Smooth muscle cell (in vitro differentiated cells): ENCODE data around the gene ZNF41. TPM values are rescaled to one million over a fixed set of nuclear protein-coding genes. Genes with fewer than 3 reads are reported as not detected.

Source experiments
- DNase-seq: peaks from one replicate; lab custom pipeline; 2025; ENCODE audit not compliant: unreplicated experiment; lab: John Stamatoyannopoulos, UW
- H2AFZ ChIP-seq: fragments of 200-600 bp; sonication (generic); 2 replicates; pipeline ENCODE4 v1.6.0; 2016; ENCODE audit warnings: antibody characterized with exemption, low read depth, mild to moderate bottlenecking
- H3F3A ChIP-seq: fragments of 200-600 bp; sonication (generic); 2 replicates; pipeline ENCODE4 v1.6.0; 2017; ENCODE audit warnings: antibody characterized with exemption, low read depth
- H3K27ac ChIP-seq: fragments of 200-600 bp; sonication (generic); 2 replicates; pipeline ENCODE4 v1.5.1; 2016; ENCODE audit warnings: low read depth, mild to moderate bottlenecking
- H3K27me3 ChIP-seq: fragments of 200-600 bp; sonication (generic); 2 replicates; pipeline ENCODE4 v1.6.1; 2016; ENCODE audit warnings: low read depth, mild to moderate bottlenecking
- H3K36me3 ChIP-seq: fragments of 200-600 bp; sonication (generic); 2 replicates; pipeline ENCODE4 v1.5.1; 2016; ENCODE audit warnings: low read depth
- H3K4me1 ChIP-seq: fragments of 200-600 bp; sonication (generic); 2 replicates; pipeline ENCODE4 v1.5.1; 2016; ENCODE audit warnings: low read depth
- H3K4me2 ChIP-seq: fragments of 200-600 bp; sonication (generic); 2 replicates; pipeline ENCODE4 v1.6.0; 2016; ENCODE audit warnings: mild to moderate bottlenecking
- H3K4me3 ChIP-seq: fragments of 200-600 bp; sonication (generic); 2 replicates; pipeline ENCODE4 v1.5.1; 2016; ENCODE audit warnings: mild to moderate bottlenecking
- H3K79me2 ChIP-seq: fragments of 200-600 bp; sonication (generic); 2 replicates; pipeline ENCODE4 v1.6.0; 2016; ENCODE audit warnings: low read depth, mild to moderate bottlenecking
- H3K9ac ChIP-seq: fragments of 200-600 bp; sonication (generic); 2 replicates; pipeline ENCODE4 v1.6.0; 2016; ENCODE audit warnings: low read depth
- H3K9me3 ChIP-seq: fragments of 200-600 bp; sonication (generic); replicated peaks from 2 replicates; pipeline ENCODE4 v1.5.1; 2016; ENCODE audit warnings: low read depth
- H4K20me1 ChIP-seq: fragments of 200-600 bp; sonication (generic); 2 replicates; pipeline ENCODE4 v1.6.0; 2016; ENCODE audit warnings: low read depth
- WGBS: methylation state at CpG from one replicate; pipeline ENCODE4 v1.1.7; 2016; ENCODE audit warnings: low lambda C conversion rate; 5-methylcytosine and 5-hydroxymethylcytosine counted together
- polyA plus RNA-seq: library from polyadenylated mRNA; unstranded; fragments of >200 nt; fragmentation: Nextera tagmentation; extraction: Ambion mirVana; gene quantifications from 2 replicates; pipeline ENCODE4 v1.2.1, GENCODE V29; 2016
- total RNA-seq: library from RNA; depleted of rRNA; stranded (reverse); fragments of >200 nt; gene quantifications from 2 replicates; pipeline ENCODE4 v1.2.3, GENCODE V29; 2014
- TF ChIP-seq, protein P1 (sequence below): fragments of 200-600 bp; sonication (generic); IDR thresholded peaks from 2 replicates; pipeline ENCODE4 v1.5.1; 2017; ENCODE audit warnings: borderline replicate concordance, mild to moderate bottlenecking, antibody characterized with exemption; ENCODE audit not compliant: insufficient read depth, poor library complexity, severe bottlenecking

The ZNF41 gene
- total and polyA plus RNA-seq, 2 experiments from 2014 or later: 4.6 TPM

DNA sequence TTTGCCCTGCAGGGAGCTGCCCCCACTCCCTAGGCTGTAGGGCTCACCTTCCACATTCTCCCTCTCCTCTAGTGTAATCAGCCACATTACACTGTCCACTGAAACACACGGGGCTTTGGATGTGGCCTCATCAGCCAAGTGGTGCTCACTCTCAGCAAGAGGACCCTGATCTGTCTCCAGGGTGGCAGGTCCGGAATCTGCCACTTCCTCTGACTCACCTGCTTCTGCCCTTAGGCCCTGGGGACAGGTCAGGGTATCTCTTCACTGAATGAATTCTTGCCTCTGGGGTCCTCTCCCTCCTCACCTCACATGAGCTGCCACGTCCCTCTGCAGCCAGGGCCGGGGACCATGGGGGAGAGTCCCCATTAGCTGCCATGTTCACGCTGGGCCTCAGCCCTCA is 15.9 kb downstream of the ZNF41 start:
- 80% methylated on average over 5 of the region's 5 CpGs for WGBS
- no peaks in the 10 kb centered on the region for H3K4me1 ChIP-seq
- H3K79me2 ChIP-seq: no peaks in the 10 kb centered on the region
- H3K9me3 ChIP-seq: no peaks in the 10 kb centered on the region
- no peaks in the 10 kb centered on the region for H3F3A ChIP-seq
- H4K20me1 ChIP-seq: no peaks in the 10 kb centered on the region
- H3K4me3 ChIP-seq: no peak overlapping the region
- TF ChIP-seq, protein P1, sequence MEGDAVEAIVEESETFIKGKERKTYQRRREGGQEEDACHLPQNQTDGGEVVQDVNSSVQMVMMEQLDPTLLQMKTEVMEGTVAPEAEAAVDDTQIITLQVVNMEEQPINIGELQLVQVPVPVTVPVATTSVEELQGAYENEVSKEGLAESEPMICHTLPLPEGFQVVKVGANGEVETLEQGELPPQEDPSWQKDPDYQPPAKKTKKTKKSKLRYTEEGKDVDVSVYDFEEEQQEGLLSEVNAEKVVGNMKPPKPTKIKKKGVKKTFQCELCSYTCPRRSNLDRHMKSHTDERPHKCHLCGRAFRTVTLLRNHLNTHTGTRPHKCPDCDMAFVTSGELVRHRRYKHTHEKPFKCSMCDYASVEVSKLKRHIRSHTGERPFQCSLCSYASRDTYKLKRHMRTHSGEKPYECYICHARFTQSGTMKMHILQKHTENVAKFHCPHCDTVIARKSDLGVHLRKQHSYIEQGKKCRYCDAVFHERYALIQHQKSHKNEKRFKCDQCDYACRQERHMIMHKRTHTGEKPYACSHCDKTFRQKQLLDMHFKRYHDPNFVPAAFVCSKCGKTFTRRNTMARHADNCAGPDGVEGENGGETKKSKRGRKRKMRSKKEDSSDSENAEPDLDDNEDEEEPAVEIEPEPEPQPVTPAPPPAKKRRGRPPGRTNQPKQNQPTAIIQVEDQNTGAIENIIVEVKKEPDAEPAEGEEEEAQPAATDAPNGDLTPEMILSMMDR: no peak
- no peak overlapping the region for H3K9ac ChIP-seq
- H3K27ac ChIP-seq: no peak overlapping the region
- no peaks in the 10 kb centered on the region for H3K27me3 ChIP-seq
- no peak overlapping the region for H2AFZ ChIP-seq
- no peak overlapping the region for H3K4me2 ChIP-seq
- H3K36me3 ChIP-seq: no peaks in the 10 kb centered on the region
- no peak for DNase-seq

DNA sequence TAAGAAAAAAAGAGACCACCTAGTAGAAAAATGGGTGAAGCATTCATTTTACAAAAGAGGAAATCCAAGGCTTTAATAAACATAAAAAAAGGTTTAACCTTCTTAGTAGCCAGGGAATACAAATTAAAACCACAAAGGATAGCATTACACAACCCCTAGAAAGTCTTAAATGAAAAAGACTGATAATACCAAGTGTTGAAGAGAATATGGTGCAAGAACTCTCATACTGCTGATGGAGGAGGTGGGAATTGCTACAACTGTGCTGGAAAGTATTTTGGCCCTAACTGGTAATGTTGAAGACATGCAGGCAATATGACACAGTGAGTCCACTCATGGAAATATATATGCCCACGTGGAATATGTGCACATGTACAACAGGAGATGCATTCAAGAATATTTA is 22.5 kb downstream of the ZNF41 start:
- Histone ChIP-seq H3K27me3 (no peaks in the 10 kb centered on the region), H3K79me2 (no peaks in the 10 kb centered on the region), H3K4me2 (no peak overlapping the region), H3K36me3 (no peaks in the 10 kb centered on the region), H3K4me3 (no peak overlapping the region), H3K4me1 (no peaks in the 10 kb centered on the region), H3K9me3 (no peaks in the 10 kb centered on the region), H4K20me1 (no peaks in the 10 kb centered on the region), H2AFZ (no peak overlapping the region), H3F3A (no peaks in the 10 kb centered on the region), H3K9ac (no peak overlapping the region), H3K27ac (no peak overlapping the region)
- TF ChIP-seq, protein P1: no peak
- no peak for DNase-seq
- WGBS: 61% methylated on average over 1 of the region's 1 CpG

DNA sequence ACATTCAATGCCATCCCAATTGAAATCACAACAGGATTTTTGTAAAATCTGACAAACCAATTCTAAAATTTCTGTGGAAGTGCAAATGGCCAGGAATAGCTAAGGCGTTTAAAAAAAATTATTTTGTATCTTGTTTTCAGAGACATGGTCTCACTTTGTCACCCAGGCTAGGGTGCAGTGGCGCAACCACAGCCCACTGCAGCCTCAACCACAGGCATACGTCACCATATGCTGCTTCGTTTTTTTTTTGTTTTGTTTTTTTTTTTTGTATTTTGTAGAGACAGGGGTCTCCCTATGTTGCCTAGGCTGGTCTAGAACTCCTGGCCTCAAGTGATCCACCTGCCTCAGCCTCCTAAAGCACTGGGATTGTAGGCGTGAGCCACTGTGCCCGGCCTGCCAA is 24.5 kb downstream of the ZNF41 start:
- Histone ChIP-seq H3K4me2 (no peak overlapping the region), H3F3A (no peaks in the 10 kb centered on the region)
- WGBS: 88% methylated on average over 6 of the region's 6 CpGs

DNA sequence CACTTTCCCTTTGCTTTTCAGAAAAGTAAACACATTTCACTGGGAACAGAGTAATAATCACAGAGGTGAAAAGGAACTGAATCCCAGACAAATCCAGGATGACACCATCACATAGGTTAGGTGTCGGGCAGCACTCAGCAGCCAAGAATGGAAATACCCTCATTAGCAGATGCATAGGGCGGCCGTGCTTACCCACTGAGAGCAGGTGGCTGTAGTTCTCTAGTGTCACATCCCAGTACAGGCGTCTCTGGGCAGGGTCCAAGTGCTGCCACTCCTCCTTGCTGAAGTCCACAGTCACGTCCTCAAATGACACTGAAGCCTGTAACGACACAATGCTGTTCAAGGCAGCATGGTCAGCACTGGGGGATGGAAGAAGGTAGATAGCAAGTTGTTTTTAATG is 26.9 kb downstream of the ZNF41 start:
- TF ChIP-seq, protein P1: no peak
- Histone ChIP-seq H3F3A (no peaks in the 10 kb centered on the region), H2AFZ (no peak overlapping the region), H3K27me3 (no peaks in the 10 kb centered on the region), H3K4me2 (no peak overlapping the region), H3K9ac (no peak overlapping the region), H3K4me3 (no peak overlapping the region), H3K79me2 (no peaks in the 10 kb centered on the region), H3K27ac (no peak overlapping the region), H3K36me3 (peaks cover 6% of the 10 kb centered on the region), H4K20me1 (no peaks in the 10 kb centered on the region), H3K4me1 (no peaks in the 10 kb centered on the region), H3K9me3 (peaks cover 4% of the 10 kb centered on the region)
- no peak for DNase-seq
- WGBS: 71% methylated on average over 6 of the region's 6 CpGs

More for the DNA sequence above, 24.5 kb downstream of the ZNF41 start:
- TF ChIP-seq, protein P1: no peak
- Histone ChIP-seq H4K20me1 (no peaks in the 10 kb centered on the region), H3K4me3 (no peak overlapping the region), H3K27me3 (no peaks in the 10 kb centered on the region), H3K79me2 (no peaks in the 10 kb centered on the region), H3K36me3 (peaks cover 2% of the 10 kb centered on the region), H3K4me1 (no peaks in the 10 kb centered on the region), H2AFZ (no peak overlapping the region), H3K9ac (no peak overlapping the region), H3K27ac (no peak overlapping the region), H3K9me3 (no peaks in the 10 kb centered on the region)
- no peak for DNase-seq
